Rectal smooth muscle tissue (tissue), 1 donor: ENCODE measurements around the gene EMC10.
A peak's percentile ranks its signal among the peaks of the same experiment; 100 is the strongest.

Experiments
- H3K27ac ChIP-seq: one replicate; pipeline ENCODE4 v1.7.0; 2013; ENCODE audit warnings: low read depth, low read length, inconsistent platforms
- H3K27me3 ChIP-seq: one replicate; pipeline ENCODE4 v1.7.0; 2013; ENCODE audit warnings: low read length; ENCODE audit not compliant: control insufficient read depth, insufficient read depth
- H3K36me3 ChIP-seq: one replicate; pipeline ENCODE4 v1.7.0; 2013; ENCODE audit warnings: low read length; ENCODE audit not compliant: control insufficient read depth, insufficient read depth
- H3K4me1 ChIP-seq: one replicate; pipeline ENCODE4 v1.7.0; 2013; ENCODE audit warnings: low read length; ENCODE audit not compliant: control insufficient read depth, insufficient read depth
- H3K4me3 ChIP-seq: one replicate; pipeline ENCODE4 v1.7.0; 2013; ENCODE audit warnings: low read length
- H3K9ac ChIP-seq: one replicate; pipeline ENCODE4 v1.7.0; 2013; ENCODE audit warnings: low read length

EMC10 gene

GRCh38 chr19:50476224-50476906 lies at the start of gene EMC10, which contains the start of gene GARIN5A:
Gene EMC10, plus strand, starts transcription at chr19:50476507. Its CDS starts 38 bp downstream, at chr19:50476545.
Gene GARIN5A, minus strand, starts transcription at chr19:50476848. Its CDS starts 460 bp downstream, at chr19:50476388.
- Histone ChIP-seq H3K36me3 (peaks cover 7% of the 10 kb centered on the region), H3K27ac (peak within 1 kb of the TSS; percentile 38), H3K27me3 (no peaks in the 10 kb centered on the region), H3K4me3 (peak within 1 kb of the TSS; percentile 74), H3K4me1 (peaks cover 4% of the 10 kb centered on the region), H3K9ac (peak within 1 kb of the TSS; percentile 47)

GRCh38 chr19:50427318-50427925 lies 48.9 kb upstream of the EMC10 start:
- peak overlapping the region; percentile 24 for H3K27ac ChIP-seq
- no peaks in the 10 kb centered on the region for H3K36me3 ChIP-seq
- H3K9ac ChIP-seq, result no peak overlapping the region
- H3K4me3 ChIP-seq, result peak overlapping the region; percentile 35
- no peaks in the 10 kb centered on the region for H3K4me1 ChIP-seq
- peaks cover 3% of the 10 kb centered on the region for H3K27me3 ChIP-seq

GRCh38 chr19:50427997-50428425 lies 48.3 kb upstream of the EMC10 start:
- Histone ChIP-seq H3K4me3 (peak overlapping the region; percentile 35), H3K27ac (peak overlapping the region; percentile 24), H3K27me3 (peaks cover 9% of the 10 kb centered on the region), H3K9ac (no peak overlapping the region), H3K4me1 (no peaks in the 10 kb centered on the region), H3K36me3 (no peaks in the 10 kb centered on the region)

- no peak overlapping the region for H3K4me3 ChIP-seq
- no peaks in the 10 kb centered on the region for H3K4me1 ChIP-seq
- H3K36me3 ChIP-seq, result no peaks in the 10 kb centered on the region
- peaks cover 9% of the 10 kb centered on the region for H3K27me3 ChIP-seq
- H3K9ac ChIP-seq, result no peak overlapping the region
- H3K27ac ChIP-seq, result no peak overlapping the region
Observed at GRCh38 chr19:50428772-50429463, 47.4 kb upstream of the EMC10 start.

- no peaks in the 10 kb centered on the region for H3K4me1 ChIP-seq
- H3K9ac ChIP-seq, result no peak overlapping the region
- H3K36me3 ChIP-seq, result no peaks in the 10 kb centered on the region
- H3K27me3 ChIP-seq, result peaks cover 9% of the 10 kb centered on the region
- no peak overlapping the region for H3K27ac ChIP-seq
- peak overlapping the region; percentile 75 for H3K4me3 ChIP-seq
Observed at GRCh38 chr19:50430888-50431342, 45.4 kb upstream of the EMC10 start.

- Histone ChIP-seq H3K27me3 (peaks cover 9% of the 10 kb centered on the region), H3K4me1 (no peaks in the 10 kb centered on the region), H3K36me3 (no peaks in the 10 kb centered on the region), H3K27ac (no peak overlapping the region), H3K9ac (peak overlapping the region; percentile 45), H3K4me3 (peak overlapping the region; percentile 75)
Observed at GRCh38 chr19:50431343-50432220, 44.7 kb upstream of the EMC10 start.

GRCh38 chr19:50432221-50433028 lies 43.9 kb upstream of the EMC10 start, which contains the start of gene MYBPC2:
Gene MYBPC2, plus strand, starts transcription at chr19:50432892. Its CDS starts 62 bp downstream, at chr19:50432954.
- Histone ChIP-seq H3K9ac (no peak within 1 kb of the TSS), H3K36me3 (no peaks in the 10 kb centered on the region), H3K4me1 (no peaks in the 10 kb centered on the region), H3K4me3 (peak within 1 kb of the TSS; percentile 75), H3K27ac (no peak within 1 kb of the TSS), H3K27me3 (peaks cover 7% of the 10 kb centered on the region)

GRCh38 chr19:50433201-50434180 lies 42.8 kb upstream of the EMC10 start:
- Histone ChIP-seq H3K27ac (no peak overlapping the region), H3K9ac (no peak overlapping the region), H3K4me3 (no peak overlapping the region), H3K36me3 (no peaks in the 10 kb centered on the region), H3K4me1 (no peaks in the 10 kb centered on the region), H3K27me3 (peaks cover 6% of the 10 kb centered on the region)

- peaks cover 6% of the 10 kb centered on the region for H3K27me3 ChIP-seq
- H3K27ac ChIP-seq, result no peak overlapping the region
- no peaks in the 10 kb centered on the region for H3K36me3 ChIP-seq
- H3K9ac ChIP-seq, result no peak overlapping the region
- no peaks in the 10 kb centered on the region for H3K4me1 ChIP-seq
- H3K4me3 ChIP-seq, result no peak overlapping the region
Observed at GRCh38 chr19:50434525-50434924, 41.8 kb upstream of the EMC10 start.

- Histone ChIP-seq H3K4me1 (no peaks in the 10 kb centered on the region), H3K27me3 (peaks cover 6% of the 10 kb centered on the region), H3K9ac (no peak overlapping the region), H3K36me3 (no peaks in the 10 kb centered on the region), H3K27ac (no peak overlapping the region), H3K4me3 (no peak overlapping the region)
Observed at GRCh38 chr19:50435221-50435620, 41.1 kb upstream of the EMC10 start.
